B cell (primary cell): ENCODE data around the gene ADAD1. TPM values are rescaled to one million over a fixed set of nuclear protein-coding genes. Genes with fewer than 3 reads are reported as not detected.

Experiments used
- ATAC-seq: fragments of 200-7000 bp; cut with Tn5 transposase; one replicate; pipeline ENCODE4 v1.10.0; 2021; ENCODE audit warnings: low read depth, mild to moderate bottlenecking, moderate number of reproducible peaks, moderate library complexity
- CTCF ChIA-PET: fragments of 350-600 bp; sonication (Branson Sonifier 250); formaldehyde crosslinking; loops from one replicate; lab custom pipeline; 2021; ENCODE audit warnings: antibody characterized with exemption, inconsistent platforms; lab: Charles Lee
- POLR2A ChIA-PET: fragments of 350-600 bp; sonication (Branson Sonifier 250); formaldehyde crosslinking; loops from one replicate; lab custom pipeline; 2021; ENCODE audit warnings: antibody characterized with exemption; lab: Charles Lee
- DNase-seq: peaks from one replicate; pipeline ENCODE4 v3.0.0; 2013
- H2AFZ ChIP-seq: 2 replicates; pipeline ENCODE4 v1.6.1; 2012; ENCODE audit warnings: mild to moderate bottlenecking, low read depth, low read length; ENCODE audit not compliant: insufficient read depth, poor library complexity, severe bottlenecking
- H3K27ac ChIP-seq, 2 donors: 1 replicate in 1 of 2; 2 replicates in 1 of 2; pipeline ENCODE4 v1.5.1; 2012 to 2013; ENCODE audit warnings: low read length in 2 of 2, mild to moderate bottlenecking in 2 of 2, moderate library complexity in 1 of 2
- H3K27me3 ChIP-seq, 4 experiments: fragments of 200-600 bp in 1 of 4; sonication (generic) in 1 of 4; replicated peaks in 1 of 4; 1 replicate in 2 of 4; 2 replicates in 2 of 4; pipeline versions ENCODE4 v1.6.1 to v1.7.0; 2013 to 2016; ENCODE audit warnings: low read length in 3 of 4, mild to moderate bottlenecking in 2 of 4, mixed read lengths in 1 of 4, moderate library complexity in 1 of 4; ENCODE audit not compliant: insufficient read depth in 4 of 4, control insufficient read depth in 3 of 4; ENCODE audit errors: control extremely low read depth in 1 of 4
- H3K36me3 ChIP-seq, 2 experiments: replicated peaks in 1 of 2; 1 replicate in 1 of 2; 2 replicates in 1 of 2; pipeline versions ENCODE4 v1.6.1 to v1.7.1; 2013; ENCODE audit warnings: low read length in 1 of 2; ENCODE audit not compliant: insufficient read depth in 2 of 2, control insufficient read depth in 1 of 2; ENCODE audit errors: control extremely low read depth in 1 of 2, extremely low read depth in 1 of 2
- H3K4me1 ChIP-seq, 2 donors: fragments of 200-600 bp in 1 of 2; sonication (generic) in 1 of 2; 1 replicate in 1 of 2; 2 replicates in 1 of 2; pipeline versions ENCODE4 v1.5.1 to v1.6.1; 2013 to 2017; ENCODE audit warnings: low read length in 2 of 2; ENCODE audit not compliant: control insufficient read depth in 2 of 2, insufficient read depth in 2 of 2
- H3K4me2 ChIP-seq: replicated peaks from 2 replicates; pipeline ENCODE3; 2012; ENCODE audit warnings: mild to moderate bottlenecking, low read depth, low read length; ENCODE audit not compliant: poor library complexity, severe bottlenecking
- H3K4me3 ChIP-seq, 5 experiments: fragments of 200-600 bp in 1 of 5; sonication (generic) in 1 of 5; 1 replicate in 3 of 5; 2 replicates in 2 of 5; pipeline versions ENCODE4 v1.5.1 to v1.7.0; 2011 to 2016; ENCODE audit warnings: low read length in 4 of 5, mild to moderate bottlenecking in 4 of 5, low read depth in 2 of 5, control low read depth in 1 of 5, moderate library complexity in 1 of 5; ENCODE audit not compliant: insufficient read depth in 1 of 5; ENCODE audit errors: control extremely low read depth in 1 of 5, extremely low read depth in 1 of 5
- H3K79me2 ChIP-seq: fragments of 200-600 bp; sonication (generic); one replicate; pipeline ENCODE4 v1.6.0; 2016; ENCODE audit warnings: low read length; ENCODE audit not compliant: control insufficient read depth, insufficient read depth
- H3K9ac ChIP-seq: fragments of 200-600 bp; sonication (generic); 2 replicates; pipeline ENCODE4 v1.6.1; 2017; ENCODE audit warnings: mild to moderate bottlenecking, low read length, moderate library complexity
- H3K9me3 ChIP-seq, 3 donors: one replicate each; pipeline versions ENCODE4 v1.6.1 to v1.7.1; 2013; ENCODE audit warnings: low read length in 2 of 3; ENCODE audit not compliant: control insufficient read depth in 2 of 3, insufficient read depth in 1 of 3; ENCODE audit errors: control extremely low read depth in 1 of 3
- H4K20me1 ChIP-seq: 2 replicates; pipeline ENCODE4 v1.6.0; 2012; ENCODE audit warnings: mild to moderate bottlenecking, low read length; ENCODE audit not compliant: insufficient read depth, control insufficient read depth, poor library complexity, severe bottlenecking
- H3K27ac Mint-ChIP-seq: one replicate; pipeline ENCODE4 v1.8.0; 2021; ENCODE audit warnings: mixed read lengths
- H3K27me3 Mint-ChIP-seq: one replicate; pipeline ENCODE4 v1.8.0; 2021; ENCODE audit warnings: mixed read lengths
- H3K4me1 Mint-ChIP-seq: one replicate; pipeline ENCODE4 v1.8.0; 2021; ENCODE audit warnings: mixed read lengths
- H3K4me3 Mint-ChIP-seq: one replicate; pipeline ENCODE4 v1.8.0; 2021; ENCODE audit warnings: mixed read lengths
- H3K9me3 Mint-ChIP-seq: one replicate; pipeline ENCODE4 v1.8.0; 2022; ENCODE audit warnings: mixed read lengths; ENCODE audit not compliant: insufficient read depth
- EZH2 ChIP-seq: IDR thresholded peaks from 2 replicates; pipeline ENCODE4 v1.6.1; 2012; ENCODE audit warnings: borderline replicate concordance, low read depth, mild to moderate bottlenecking, moderate library complexity, low read length; ENCODE audit not compliant: insufficient read depth, poor library complexity, severe bottlenecking
- WGBS: methylation state at CpG from one replicate; pipeline ENCODE4 v1.1.5; 2013; ENCODE audit warnings: missing lambda C conversion rate; ENCODE audit not compliant: insufficient coverage; 5-methylcytosine and 5-hydroxymethylcytosine counted together
- intact Hi-C: fragments of 100-400 bp; cut with micrococcal nuclease; formaldehyde crosslinking; loops from one replicate; pipeline ENCODE4 v1.10.0; 2022
- polyA plus RNA-seq: library from polyadenylated mRNA; depleted of rRNA; stranded (reverse); fragments of >200 nt; gene quantifications from 2 replicates; pipeline ENCODE4 v1.2.3, GENCODE V29; 2012
- total RNA-seq, 2 donors: library from RNA; stranded (reverse); fragments of 120-200 nt in 1 of 2; gene quantifications; 1 replicate in 1 of 2; 2 replicates in 1 of 2; pipeline versions ENCODE4 v1.2.3 to v1.2.4, GENCODE V29; 2013 to 2022
- TF ChIP-seq, protein P1 (sequence below): fragments of 200-600 bp; IDR thresholded peaks from one replicate; pipeline ENCODE4 v1.8.0; 2022; ENCODE audit warnings: antibody characterized with exemption, mild to moderate bottlenecking

Gene ADAD1
- total and polyA plus RNA-seq, 2 donors (not counting 1 experiment from before 2014, with no cell fraction given): not detected

DNA sequence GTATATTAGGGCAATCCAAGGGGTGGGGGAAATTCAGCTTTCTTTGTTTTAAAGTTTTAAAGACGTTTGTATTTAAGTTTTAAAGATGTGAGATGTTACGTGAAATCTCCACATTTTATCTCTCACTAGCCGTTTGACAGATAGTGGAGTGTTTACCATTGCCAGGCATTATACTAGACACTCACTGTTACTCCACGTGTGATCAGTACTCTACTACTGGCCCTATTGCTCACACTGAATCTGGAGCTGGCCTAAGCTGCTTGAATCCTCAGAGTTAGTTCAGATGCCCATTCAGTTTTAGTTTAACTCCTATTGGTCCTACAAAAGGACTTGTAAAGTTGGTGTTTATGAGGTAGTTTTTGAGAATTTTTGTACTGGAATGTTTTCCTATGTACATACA, 4.5 kb downstream of the ADAD1 start:
- CTCF ChIA-PET: no interaction called here
- POLR2A ChIA-PET: no interaction called here
- Histone ChIP-seq H3K9ac (no peak overlapping the region), H3K27ac (no peak overlapping the region), H3K4me1 (no peaks in the 10 kb centered on the region), H4K20me1 (no peaks in the 10 kb centered on the region), H2AFZ (no peak overlapping the region), H3K9me3 (peaks cover 0 to 7% (median 0%) of the 10 kb centered on the region in 3 donors), H3K4me3 (no peak overlapping the region), H3K36me3 (no peaks in the 10 kb centered on the region), H3K4me2 (no peak overlapping the region), H3K27me3 (no peaks in the 10 kb centered on the region), H3K79me2 (no peaks in the 10 kb centered on the region)
- ATAC-seq (no peak), DNase-seq (no peak)
- TF ChIP-seq, protein P1, sequence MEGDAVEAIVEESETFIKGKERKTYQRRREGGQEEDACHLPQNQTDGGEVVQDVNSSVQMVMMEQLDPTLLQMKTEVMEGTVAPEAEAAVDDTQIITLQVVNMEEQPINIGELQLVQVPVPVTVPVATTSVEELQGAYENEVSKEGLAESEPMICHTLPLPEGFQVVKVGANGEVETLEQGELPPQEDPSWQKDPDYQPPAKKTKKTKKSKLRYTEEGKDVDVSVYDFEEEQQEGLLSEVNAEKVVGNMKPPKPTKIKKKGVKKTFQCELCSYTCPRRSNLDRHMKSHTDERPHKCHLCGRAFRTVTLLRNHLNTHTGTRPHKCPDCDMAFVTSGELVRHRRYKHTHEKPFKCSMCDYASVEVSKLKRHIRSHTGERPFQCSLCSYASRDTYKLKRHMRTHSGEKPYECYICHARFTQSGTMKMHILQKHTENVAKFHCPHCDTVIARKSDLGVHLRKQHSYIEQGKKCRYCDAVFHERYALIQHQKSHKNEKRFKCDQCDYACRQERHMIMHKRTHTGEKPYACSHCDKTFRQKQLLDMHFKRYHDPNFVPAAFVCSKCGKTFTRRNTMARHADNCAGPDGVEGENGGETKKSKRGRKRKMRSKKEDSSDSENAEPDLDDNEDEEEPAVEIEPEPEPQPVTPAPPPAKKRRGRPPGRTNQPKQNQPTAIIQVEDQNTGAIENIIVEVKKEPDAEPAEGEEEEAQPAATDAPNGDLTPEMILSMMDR: no peak
- TF ChIP-seq EZH2: no peak
- Mint-ChIP-seq H3K27me3 (no peaks in the 10 kb centered on the region), H3K4me3 (no peak overlapping the region), H3K9me3 (peaks cover 4% of the 10 kb centered on the region), H3K4me1 (no peaks in the 10 kb centered on the region), H3K27ac (no peak overlapping the region)
- WGBS: no CpG with 5 or more reads among the region's 4 CpGs
- intact Hi-C loops: no loop called here

DNA sequence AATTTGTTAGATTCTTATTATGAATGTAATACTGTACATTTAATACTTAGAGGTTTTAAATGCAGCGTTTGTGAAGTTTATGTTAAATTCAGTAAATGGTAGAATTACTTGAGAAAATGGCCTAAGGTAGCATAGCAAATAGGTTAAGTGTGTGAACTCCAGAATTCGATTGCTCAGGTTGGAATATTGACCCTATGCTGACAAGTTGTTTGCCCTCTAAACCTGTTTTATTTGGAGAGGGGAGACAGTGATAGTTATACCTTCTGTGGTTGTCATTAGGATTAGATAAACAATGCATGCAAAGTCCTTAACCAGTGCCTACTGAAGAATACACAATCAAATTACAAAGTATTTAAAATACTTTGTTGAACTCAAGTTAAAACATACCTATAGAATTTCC, 5.4 kb downstream of the ADAD1 start:
- POLR2A ChIA-PET: no interaction called here
- H3K9me3 ChIP-seq: peaks cover 0 to 3% (median 0%) of the 10 kb centered on the region in 3 donors
- H3K4me3 ChIP-seq: no peak overlapping the region
- no peak overlapping the region for H3K4me2 ChIP-seq
- H3K9ac ChIP-seq: no peak overlapping the region
- H3K27me3 ChIP-seq: no peaks in the 10 kb centered on the region
- H3K36me3 ChIP-seq: no peaks in the 10 kb centered on the region
- Mint-ChIP-seq H3K9me3 (peaks cover 4% of the 10 kb centered on the region), H3K4me3 (no peak overlapping the region), H3K4me1 (no peaks in the 10 kb centered on the region), H3K27me3 (no peaks in the 10 kb centered on the region), H3K27ac (no peak overlapping the region)
- TF ChIP-seq EZH2: no peak
- TF ChIP-seq, protein P1: no peak
- H4K20me1 ChIP-seq: no peaks in the 10 kb centered on the region
- H3K79me2 ChIP-seq: no peaks in the 10 kb centered on the region
- no peak overlapping the region for H2AFZ ChIP-seq
- ATAC-seq: no peak
- no peaks in the 10 kb centered on the region for H3K4me1 ChIP-seq
- H3K27ac ChIP-seq: no peak overlapping the region
- 78% methylated on average over 2 of the region's 2 CpGs for WGBS
- CTCF ChIA-PET: no interaction called here
- no peak for DNase-seq
- intact Hi-C loops: no loop called here
